Measurements from ENCODE around the gene SMIM23.

Gene SMIM23

DNA sequence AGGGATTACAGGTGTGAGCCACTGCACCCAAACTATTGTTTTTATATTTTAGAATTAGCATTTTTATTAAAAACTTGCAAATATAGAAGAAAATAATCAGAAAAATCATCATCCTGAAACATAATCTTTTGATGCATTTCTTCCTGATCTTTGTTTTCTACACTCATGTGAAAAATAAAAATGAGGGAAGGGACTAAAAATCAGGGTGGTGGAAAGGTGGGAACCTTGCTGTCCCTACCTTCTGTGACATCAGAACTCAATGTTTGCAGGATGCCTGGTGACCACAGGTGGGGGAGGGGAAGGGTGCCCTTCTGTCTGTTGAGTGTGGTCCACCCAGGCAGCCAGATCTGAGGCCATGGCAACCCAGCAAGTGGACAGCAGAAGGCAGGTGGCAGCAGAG is at the start of gene SMIM23:
Gene SMIM23, plus strand, starts transcription at position 301 of the 400 bp plus-strand sequence. Its CDS starts 55 bp downstream, at position 356.
- DNase-seq: no peak

GRCh38 chr5:171736976-171737891 is 48.4 kb upstream of the SMIM23 start:
- DNase-seq: no peak

- DNase-seq: no peak
Observed at GRCh38 chr5:171738501-171738900, 47.1 kb upstream of the SMIM23 start.

DNA sequence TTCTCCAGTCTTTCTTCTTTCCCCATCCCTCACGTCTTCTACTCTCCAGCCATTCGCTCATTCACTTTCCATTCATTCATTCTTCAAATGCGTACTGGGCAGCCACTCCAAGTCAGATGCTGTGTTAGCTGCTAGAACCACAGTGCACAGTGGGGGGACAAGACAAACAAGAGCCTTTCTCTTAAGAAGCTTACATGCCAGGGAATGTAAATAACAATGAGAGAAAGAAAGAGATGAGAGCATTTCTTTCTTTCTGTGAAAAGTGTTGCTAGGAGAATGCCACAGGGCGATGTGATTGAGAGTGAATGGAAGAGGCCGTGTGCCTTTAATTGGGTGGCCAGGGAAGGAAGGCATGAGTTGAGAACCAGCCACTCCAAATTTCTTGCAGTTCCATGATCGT is 46.3 kb upstream of the SMIM23 start:
- DNase-seq: no peak

DNA sequence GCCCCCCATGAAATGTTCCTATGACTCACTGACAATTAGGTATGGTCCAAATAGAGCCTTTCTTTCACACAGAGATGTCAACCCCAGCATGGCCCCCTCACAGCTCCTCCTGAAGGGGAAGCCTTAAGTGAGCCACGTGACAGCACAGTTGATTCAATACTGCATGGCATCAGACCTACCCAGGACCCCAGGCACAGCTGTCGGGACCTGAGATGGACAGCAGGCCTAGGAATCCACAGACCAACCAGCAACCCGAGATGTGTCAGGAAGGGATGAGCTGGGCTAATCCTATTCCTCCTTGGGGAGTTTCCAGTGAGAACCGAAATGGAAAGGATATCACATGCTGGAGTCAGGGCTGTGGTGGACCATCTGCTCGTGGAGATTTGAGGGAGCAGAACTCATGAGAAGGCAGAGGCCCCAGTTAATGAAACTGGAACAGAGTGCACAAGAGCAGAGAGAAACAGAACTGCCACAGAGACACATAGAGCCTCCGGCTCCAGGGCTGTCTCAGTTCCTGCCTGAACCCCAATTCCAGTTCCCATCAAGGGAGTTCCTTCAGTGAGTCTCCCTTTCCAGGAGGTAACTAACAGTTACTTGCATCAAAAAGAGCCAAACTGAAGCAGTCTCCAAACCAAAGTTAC is 42.1 kb upstream of the SMIM23 start:
- DNase-seq: no peak

GRCh38 chr5:171744264-171744663 is 41.4 kb upstream of the SMIM23 start:
- no peak for DNase-seq

- DNase-seq: no peak
Observed at GRCh38 chr5:171744882-171745281, 40.7 kb upstream of the SMIM23 start.

- no peak for DNase-seq
Observed at GRCh38 chr5:171745602-171746001, 40.0 kb upstream of the SMIM23 start.

DNA sequence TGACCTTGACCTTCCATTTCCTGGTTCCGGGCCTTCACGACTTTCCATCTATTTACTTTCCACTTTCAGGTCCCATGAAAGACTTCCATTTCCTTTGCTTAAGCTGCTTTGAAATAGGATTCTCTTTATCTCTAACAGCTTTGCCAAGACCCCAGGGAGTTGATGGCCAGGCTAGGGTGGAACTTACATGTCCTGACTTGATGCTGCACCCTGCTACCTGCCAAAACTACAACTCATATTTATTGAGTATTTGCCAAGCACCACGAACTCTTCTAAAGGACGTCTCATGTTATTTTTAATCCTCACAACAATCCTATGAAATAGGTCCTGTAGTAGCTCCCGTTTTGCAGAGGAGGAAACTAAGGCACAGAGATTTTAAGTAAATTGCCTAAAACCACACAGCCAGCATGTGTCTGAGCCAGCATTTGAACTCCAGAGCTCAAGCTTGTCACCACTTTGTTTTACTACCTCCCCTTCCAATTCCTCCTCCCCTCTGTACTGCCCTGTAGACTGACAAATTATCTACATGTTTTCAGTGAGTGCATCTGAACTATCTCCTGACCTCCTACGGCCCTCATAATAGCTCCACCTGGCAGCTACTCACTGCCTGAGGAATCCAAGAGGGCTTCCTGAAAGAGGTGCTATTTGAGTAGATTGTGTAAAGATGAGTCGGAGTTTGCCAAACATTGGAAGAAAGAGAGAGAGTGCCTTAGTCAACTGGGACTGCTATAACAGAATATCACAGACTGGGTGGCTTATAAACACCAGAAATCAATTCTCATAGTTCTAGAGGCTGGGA is 38.4 kb upstream of the SMIM23 start:
- DNase-seq: no peak

- no peak for DNase-seq
Observed at GRCh38 chr5:171748720-171749119, 36.9 kb upstream of the SMIM23 start.

- no peak for DNase-seq
Observed at GRCh38 chr5:171749365-171749764, 36.3 kb upstream of the SMIM23 start.

DNA sequence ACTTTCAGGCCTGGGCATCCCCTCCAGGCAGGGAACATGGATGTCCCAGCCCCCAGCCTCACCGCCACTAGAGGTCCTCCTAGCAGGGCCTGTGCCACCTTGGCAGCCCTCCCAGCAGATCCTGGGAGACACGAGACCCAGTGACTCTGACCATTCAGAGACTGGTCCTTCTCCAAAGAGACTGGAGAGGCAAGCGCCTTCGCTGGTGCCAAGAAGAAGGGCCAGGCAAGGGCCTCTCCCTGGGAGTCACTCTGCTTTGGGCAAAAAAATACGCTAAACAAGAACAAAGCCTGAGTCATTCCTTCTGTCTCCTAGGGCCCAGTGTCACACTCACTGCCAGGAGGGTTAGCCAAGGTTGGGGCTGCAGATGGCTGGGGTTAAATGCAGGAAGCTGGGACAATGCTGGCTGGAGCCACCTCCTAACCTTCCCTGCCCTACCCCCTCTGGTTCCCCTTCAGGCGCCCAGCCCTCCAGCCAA is 35.3 kb upstream of the SMIM23 start:
- no peak for DNase-seq

DNA sequence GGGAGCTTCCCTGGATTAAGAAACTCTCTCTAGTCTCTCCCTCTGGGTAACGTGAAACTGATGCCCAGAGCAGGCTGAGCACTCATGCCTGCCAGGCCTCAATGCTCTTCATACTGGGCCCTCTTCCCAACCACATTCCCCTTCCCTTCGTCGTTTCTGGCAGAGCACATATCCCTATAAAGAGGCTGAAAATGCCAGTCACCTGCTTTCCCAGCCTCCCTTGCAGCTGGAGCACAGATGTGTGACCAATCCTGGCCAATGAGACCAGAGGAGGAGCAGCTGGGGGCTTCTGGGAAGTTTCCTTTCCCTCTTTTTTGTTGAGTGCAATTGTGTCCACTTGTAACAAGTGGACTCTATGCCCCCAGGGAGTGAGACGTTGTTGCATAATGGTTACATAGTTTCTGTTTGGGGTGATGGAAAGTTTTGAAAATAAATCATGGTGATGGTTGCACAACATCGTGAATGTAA is 30.2 kb upstream of the SMIM23 start:
- DNase-seq: no peak

- no peak for DNase-seq
Observed at GRCh38 chr5:171757853-171758535, 27.6 kb upstream of the SMIM23 start.

GRCh38 chr5:171759777-171760176 is 25.8 kb upstream of the SMIM23 start:
- DNase-seq: no peak

DNA sequence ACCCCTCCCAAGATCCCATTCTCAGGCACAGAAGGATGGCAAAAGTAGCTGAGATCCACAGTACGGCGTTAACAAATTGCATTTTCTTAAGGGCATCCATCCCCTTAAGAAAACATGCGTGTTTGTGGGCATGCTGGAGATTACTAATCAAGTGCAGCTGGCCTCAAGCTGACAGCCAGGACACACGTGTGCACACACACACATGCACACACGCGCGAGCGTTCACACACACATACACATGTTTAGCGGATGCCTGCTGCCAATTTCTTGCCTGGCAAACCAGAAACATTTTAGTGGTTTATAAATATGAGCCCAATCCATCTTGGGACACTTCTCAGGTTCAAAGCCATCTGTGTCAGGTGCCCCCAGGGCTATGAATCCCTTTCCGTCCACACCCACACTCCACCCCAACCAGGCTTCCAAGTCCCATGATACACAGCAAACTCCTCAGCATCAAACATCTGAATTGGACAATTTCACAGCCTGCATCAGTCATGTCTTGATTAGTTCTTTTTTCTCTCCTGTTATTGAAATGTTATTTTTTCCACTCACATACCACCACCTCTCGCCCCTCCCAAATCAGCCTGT is 23.5 kb upstream of the SMIM23 start:
- no peak for DNase-seq

DNA sequence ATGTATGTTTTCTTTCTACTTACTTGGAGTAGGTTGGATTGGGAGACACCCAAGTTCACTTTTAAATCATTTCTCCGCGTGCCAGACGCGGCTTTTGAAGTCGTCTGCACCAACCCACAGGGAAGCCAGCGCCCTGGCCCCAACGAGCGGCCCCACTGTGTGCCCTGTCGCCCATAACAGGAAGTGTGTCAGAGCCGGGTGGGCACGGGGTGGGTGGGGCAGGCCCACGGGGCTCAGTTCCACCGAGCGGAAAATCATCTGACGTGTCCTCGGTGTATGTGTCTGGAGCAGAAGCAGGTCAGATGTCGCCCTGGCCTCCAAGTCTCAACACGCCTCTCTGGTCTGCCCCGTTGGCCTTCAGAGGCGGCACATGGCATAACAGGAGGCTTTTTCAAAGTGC is 22.7 kb upstream of the SMIM23 start:
- DNase-seq: no peak

DNA sequence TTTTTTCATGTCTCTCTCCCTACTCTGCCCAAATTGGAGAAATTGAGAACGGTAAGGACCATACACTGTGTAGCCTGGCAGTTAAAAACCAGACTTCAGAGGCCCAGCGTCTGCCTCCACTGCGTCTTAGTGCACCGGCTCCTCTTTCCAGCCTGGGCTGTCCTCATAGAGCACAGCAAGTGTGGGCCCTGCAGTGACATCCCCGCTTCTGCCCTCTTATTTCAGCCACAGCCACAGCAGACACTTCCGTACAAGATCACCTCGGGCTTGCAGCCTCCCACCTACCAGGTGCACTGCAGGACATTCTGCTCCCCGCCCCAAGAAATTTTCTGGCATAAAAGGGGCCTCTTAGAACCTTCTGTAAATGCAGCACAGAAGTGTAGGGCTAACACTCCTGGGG is 21.4 kb upstream of the SMIM23 start:
- DNase-seq: no peak

GRCh38 chr5:171766875-171767274 is 18.7 kb upstream of the SMIM23 start:
- DNase-seq: no peak

DNA sequence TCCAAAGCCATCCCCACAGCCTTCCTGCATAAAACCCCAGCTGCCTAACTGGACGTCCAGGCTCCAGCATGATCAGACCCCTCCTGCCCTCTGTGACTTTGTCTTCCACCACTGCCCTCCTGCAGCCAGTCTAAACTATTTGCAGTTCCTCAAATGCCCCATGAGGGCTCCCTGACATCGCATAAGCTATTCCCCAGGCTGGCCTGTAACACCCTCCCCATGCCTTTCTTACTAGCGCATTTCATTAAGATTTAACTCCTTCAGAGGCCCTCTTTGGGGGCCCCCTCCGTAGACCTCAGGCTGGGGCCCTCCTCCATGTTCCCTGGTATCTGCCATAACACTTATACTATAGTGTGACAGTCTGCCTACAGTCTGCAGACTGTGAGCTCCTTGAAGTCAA is 15.5 kb upstream of the SMIM23 start:
- no peak for DNase-seq

DNA sequence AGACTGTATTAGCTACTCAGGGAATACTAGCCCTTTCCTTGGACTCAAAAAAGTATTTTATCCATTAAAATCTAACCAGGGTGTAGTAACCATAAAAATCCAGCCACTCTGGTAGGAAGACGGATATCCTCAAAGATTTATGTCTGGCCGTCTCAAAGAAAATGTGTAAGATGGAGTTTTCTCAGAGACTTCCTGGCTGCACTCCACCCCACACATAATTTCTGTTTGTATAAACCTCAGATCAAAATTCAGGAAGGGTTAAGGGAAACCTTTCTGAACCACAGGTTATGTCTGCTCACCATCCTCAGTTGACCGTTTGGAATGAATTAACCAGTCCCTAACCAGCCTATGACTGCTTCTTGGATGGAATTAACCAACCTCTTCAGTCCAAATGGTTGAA is 13.8 kb upstream of the SMIM23 start:
- DNase-seq: no peak

DNA sequence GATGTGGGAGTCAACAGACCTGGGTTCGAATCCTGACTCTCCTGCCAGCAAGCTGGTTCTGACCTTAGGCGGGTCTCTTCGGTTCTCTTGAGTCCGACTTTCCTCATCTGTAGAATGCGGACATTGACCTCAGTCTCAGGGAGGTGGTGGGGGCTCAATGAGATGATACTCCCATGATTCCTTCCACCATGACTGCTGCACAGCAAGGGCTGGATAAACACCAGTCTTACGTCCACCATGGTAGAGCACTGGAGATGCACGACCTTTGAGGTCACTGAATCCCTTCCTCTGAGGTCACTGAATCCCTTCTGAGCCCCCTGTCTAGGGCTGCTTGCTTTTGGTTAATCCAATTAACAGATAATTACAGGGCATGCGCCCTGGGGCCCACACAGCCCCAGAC is 12.5 kb upstream of the SMIM23 start:
- DNase-seq: no peak

Data from NCI-H187 treated with DMSO at 0.1 percent for 48 hours (cell line).